NCI-H2107 (cell line): ENCODE measurements around the gene ITIH6.

ENCODE experiments used
- DNase-seq: peaks from one replicate; lab custom pipeline; 2025; lab: John Stamatoyannopoulos, UW

ITIH6 gene

DNA sequence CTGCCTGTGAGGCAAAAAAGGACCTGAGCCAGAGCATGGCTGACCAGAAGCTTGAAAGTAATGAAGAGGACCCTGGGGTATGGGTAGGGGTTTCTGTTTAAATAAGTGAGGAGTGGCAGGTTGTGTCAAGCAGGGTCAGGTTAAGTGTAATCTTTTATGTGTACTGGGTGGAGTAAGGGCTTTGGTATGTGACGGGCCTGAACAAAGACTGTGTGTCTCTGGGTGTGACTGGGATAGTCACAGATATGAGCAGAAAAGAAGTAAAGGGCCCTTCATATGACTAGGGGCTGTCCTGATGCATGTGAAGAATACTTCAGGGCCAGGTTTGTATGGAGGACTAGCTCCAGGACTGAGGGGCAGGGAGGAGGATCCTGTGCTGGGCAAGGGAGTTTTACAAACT, 82.4 kb downstream of the ITIH6 start:
- DNase-seq = no peak

- no peak for DNase-seq
Observed at GRCh38 chrX:54714424-54714823, 83.6 kb downstream of the ITIH6 start.

DNA sequence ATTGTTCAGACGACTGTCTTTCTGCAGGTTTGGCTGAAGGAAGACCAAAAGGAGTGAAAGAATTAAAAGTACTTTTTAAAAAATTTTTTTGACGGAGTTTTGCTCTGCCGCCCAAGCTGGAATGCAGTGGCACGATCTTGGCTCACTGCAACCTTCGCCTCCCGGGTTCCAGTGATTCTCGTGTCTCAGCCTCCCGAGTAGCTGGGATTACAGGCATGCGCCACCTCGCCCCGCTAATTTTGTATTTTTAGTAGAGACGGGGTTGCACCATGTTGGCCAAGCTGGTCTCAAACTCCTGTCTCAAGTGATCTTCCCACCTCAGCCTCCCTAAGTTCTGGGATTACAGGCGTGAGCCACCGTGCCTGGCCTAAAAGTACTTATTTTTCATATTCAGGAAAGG, 86.3 kb downstream of the ITIH6 start:
- no peak for DNase-seq

GRCh38 chrX:54710920-54711319, 87.1 kb downstream of the ITIH6 start:
- no peak for DNase-seq

DNA sequence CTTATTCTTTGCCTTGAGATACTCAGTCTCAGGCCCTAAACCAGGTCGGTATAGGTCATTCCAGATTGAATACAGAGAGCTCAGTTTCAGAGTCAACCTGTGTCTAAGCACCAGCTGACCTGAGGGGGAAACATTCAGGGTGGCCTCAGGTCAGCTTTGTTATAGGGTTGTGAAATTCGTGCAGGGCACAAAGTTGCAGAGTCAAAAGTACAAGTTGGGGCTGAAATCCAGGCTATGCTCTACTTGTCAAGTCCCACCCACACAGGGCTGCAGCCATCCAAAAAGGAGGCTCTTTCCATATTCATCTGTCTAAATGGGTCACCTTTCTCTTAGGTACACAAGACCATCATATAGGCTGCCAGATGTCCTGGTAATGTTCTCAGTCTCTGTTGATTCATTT, 89.7 kb downstream of the ITIH6 start:
- DNase-seq = no peak
